Kidney epithelial cell (primary cell): ENCODE measurements around the gene CCDC182. TPM values are rescaled to one million over a fixed set of nuclear protein-coding genes. Genes with fewer than 3 reads are reported as not detected.
A peak's percentile ranks its signal among the peaks of the same experiment; 100 is the strongest.

ENCODE experiments used
- DNase-seq: peaks from one replicate; pipeline ENCODE4 v3.0.0-alpha.2; 2010; ENCODE audit warnings: low read depth
- H3K27me3 ChIP-seq: 2 replicates; pipeline ENCODE4 v1.6.0; 2011; ENCODE audit warnings: low read length; ENCODE audit not compliant: control insufficient read depth, insufficient read depth
- H3K36me3 ChIP-seq: 2 replicates; pipeline ENCODE4 v1.5.1; 2011; ENCODE audit warnings: low read length; ENCODE audit not compliant: control insufficient read depth, insufficient read depth
- H3K4me3 ChIP-seq: 2 replicates; pipeline ENCODE4 v1.5.1; 2011; ENCODE audit warnings: low read depth, mild to moderate bottlenecking, control low read depth, low read length
- CTCF ChIP-seq: IDR thresholded peaks from 2 replicates; pipeline ENCODE4 v1.5.1; 2011; ENCODE audit warnings: mild to moderate bottlenecking, moderate library complexity, low read length, control low read depth, inconsistent platforms; ENCODE audit not compliant: insufficient read depth, poor library complexity, severe bottlenecking
- total RNA-seq: library from RNA; depleted of rRNA; stranded (reverse); fragments of >200 nt; gene quantifications from 2 replicates; pipeline ENCODE4 v1.2.3, GENCODE V29; 2015

Gene CCDC182
- total RNA-seq, 1 donor from 2014 or later: not detected

GRCh38 chr17:57744195-57745170, 616 bp downstream of the CCDC182 start:
- peaks cover 16% of the 10 kb centered on the region for H3K27me3 ChIP-seq
- no peak for TF ChIP-seq CTCF
- H3K4me3 ChIP-seq: no peak overlapping the region
- no peak for DNase-seq
- no peaks in the 10 kb centered on the region for H3K36me3 ChIP-seq

- no peak for TF ChIP-seq CTCF
- H3K4me3 ChIP-seq: no peak overlapping the region
- no peak for DNase-seq
- peaks cover 16% of the 10 kb centered on the region for H3K27me3 ChIP-seq
- H3K36me3 ChIP-seq: no peaks in the 10 kb centered on the region
These were observed 4.9 kb downstream of the CCDC182 start for GRCh38 chr17:57740235-57740528.

- Histone ChIP-seq H3K27me3 (peaks cover 11% of the 10 kb centered on the region), H3K36me3 (no peaks in the 10 kb centered on the region), H3K4me3 (no peak overlapping the region)
- peak; percentile 47 for TF ChIP-seq CTCF
- no peak for DNase-seq
These were observed 5.5 kb downstream of the CCDC182 start for GRCh38 chr17:57739402-57740234.

- H3K36me3 ChIP-seq: no peaks in the 10 kb centered on the region
- TF ChIP-seq CTCF: no peak
- H3K4me3 ChIP-seq: no peak overlapping the region
- no peak for DNase-seq
- H3K27me3 ChIP-seq: peaks cover 7% of the 10 kb centered on the region
These were observed 7.6 kb downstream of the CCDC182 start for GRCh38 chr17:57737450-57737849.

- Histone ChIP-seq H3K27me3 (peaks cover 17% of the 10 kb centered on the region), H3K36me3 (no peaks in the 10 kb centered on the region), H3K4me3 (no peak overlapping the region)
- no peak for DNase-seq
- TF ChIP-seq CTCF: peak; percentile 57
These were observed 9.4 kb downstream of the CCDC182 start for GRCh38 chr17:57735707-57736106.
